NCI-H187 treated with DMSO at 0.1 percent for 48 hours (cell line): Measurements from ENCODE around the gene PACS1.

Source experiments
- DNase-seq: peaks from one replicate; lab custom pipeline; 2025; lab: John Stamatoyannopoulos, UW

Gene PACS1

GRCh38 chr11:66143264-66143566, 73.1 kb downstream of the PACS1 start:
- DNase-seq = no peak

- no peak for DNase-seq
These were observed 74.1 kb downstream of the PACS1 start for GRCh38 chr11:66143996-66144678.

DNA sequence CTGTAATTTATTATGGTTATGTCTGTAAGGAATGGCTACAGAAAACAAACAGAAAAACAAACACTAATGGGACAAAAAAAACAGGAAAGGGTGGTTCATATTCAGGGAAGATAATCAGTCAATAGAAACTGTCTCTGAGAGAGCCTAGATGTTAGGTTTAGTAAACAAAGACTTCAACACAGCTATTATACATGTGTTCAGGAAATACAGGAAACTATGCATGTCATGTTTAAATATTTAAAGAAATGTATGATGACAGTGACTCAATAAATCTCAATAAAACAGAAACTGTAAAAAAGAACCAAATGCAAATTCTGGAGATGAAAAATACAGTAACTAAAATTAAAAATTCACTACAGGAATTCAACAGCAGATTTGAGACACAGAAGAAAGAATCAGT, 76.0 kb downstream of the PACS1 start:
- no peak for DNase-seq

DNA sequence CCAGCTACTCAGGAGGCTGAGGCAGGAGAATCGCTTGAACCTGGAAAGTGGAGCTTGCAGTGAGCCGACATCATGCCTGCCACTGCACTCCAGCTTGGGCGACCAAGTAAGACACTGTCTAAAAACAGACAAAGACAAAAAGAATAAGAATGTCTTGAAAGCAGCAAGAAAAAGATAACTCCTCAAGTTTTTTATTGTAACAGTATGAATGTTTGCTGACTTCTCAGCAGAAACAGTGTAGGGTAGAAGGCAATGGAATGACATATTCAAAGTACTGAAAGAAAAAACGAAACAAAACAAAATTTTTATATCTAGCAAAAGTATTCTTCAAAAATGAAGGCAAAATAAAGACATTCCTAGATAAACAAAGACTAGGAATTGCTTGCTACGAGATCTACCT, 76.9 kb downstream of the PACS1 start:
- DNase-seq = no peak

GRCh38 chr11:66150140-66150539, 80.1 kb downstream of the PACS1 start:
- no peak for DNase-seq

DNA sequence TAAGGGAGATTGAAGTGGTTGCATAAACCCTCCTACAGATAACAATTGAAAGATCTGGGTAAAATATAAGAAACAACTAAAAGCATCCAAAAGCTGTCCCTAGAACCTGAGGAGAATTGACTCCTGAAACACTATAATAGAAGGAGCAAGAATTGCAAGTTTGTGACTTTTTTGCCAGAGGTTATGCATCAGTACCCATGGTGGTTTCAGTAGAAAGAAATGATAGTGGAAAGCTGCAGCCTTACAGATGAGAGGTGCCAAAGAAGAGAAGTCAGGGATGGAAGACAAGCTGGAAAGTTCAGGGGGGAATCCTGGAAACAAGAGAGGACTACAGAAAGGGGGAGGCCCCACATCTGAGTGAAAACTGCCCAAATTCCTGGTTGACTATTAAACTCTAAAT, 80.7 kb downstream of the PACS1 start:
- no peak for DNase-seq

DNA sequence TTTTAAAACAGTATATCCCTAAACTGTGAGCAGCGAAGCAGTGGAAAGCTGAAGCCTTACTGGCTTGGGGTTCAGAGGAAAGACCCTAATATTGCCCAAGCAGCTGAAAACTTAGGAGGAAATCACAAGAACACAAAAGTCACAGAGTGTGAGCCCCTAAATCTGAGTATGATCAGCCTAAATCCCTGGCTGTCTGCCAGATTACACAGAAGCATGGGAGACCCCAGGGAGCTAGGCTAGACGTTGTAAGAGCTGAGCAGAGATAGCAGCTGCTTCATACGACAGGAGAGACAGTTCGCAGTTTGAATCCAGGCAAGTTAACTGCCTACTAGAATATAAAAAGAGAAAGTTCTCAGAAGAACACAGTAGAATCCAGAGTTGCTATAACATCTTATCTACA, 81.2 kb downstream of the PACS1 start:
- no peak for DNase-seq

- no peak for DNase-seq
These were observed 84.0 kb downstream of the PACS1 start for GRCh38 chr11:66154109-66154508.

GRCh38 chr11:66155387-66156073, 85.5 kb downstream of the PACS1 start:
- no peak for DNase-seq

GRCh38 chr11:66157182-66157864, 87.3 kb downstream of the PACS1 start:
- DNase-seq = no peak

DNA sequence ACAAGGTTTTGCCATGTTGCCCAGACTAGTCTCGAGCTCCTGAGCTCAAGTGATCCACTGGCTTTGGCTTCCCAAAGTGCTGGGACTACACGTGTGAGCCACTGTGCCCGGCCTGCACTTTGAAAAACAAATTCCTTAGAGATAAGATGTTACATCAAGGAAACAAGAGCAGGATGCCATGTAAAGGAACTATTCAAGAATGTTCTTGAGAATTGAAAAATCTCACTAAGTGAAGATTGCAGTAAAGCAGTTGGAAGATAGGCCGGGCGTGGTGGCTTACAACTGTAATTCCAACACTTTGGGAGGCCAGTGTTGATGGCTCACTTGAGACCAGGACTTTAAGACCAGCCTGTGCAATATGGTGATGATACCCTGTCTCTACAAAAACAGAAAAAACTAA, 88.1 kb downstream of the PACS1 start:
- no peak for DNase-seq

DNA sequence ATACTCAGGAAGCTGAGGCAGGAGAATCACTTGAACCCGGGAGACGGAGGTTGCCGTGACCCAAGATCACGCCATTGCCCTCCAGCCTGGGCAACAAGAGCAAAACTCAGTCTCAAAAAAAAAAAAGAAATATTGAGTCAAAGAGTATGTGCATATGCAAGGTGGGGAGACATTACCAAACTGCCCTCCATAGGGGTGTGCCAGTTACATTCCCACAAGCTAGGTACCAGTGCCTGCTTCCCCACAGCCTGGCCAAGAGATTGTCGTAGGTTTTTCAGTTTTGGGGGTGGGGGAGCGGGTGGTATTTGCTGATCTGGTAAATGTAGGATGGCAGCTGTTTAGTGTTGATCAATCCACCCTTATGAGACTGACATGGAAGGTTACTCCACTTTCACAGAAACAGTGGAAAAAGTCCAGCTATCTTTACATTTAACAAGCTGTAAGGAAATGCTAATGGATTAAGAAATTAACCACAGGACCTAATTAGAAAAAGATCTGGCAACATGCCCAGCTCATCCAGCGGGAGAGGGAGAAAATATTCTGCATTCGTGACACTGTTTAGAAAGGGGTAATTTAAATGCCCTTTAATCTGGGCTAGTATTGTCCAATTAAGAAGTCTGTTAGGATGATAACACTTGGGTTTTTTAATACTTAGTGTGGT, 89.4 kb downstream of the PACS1 start:
- DNase-seq = no peak

DNA sequence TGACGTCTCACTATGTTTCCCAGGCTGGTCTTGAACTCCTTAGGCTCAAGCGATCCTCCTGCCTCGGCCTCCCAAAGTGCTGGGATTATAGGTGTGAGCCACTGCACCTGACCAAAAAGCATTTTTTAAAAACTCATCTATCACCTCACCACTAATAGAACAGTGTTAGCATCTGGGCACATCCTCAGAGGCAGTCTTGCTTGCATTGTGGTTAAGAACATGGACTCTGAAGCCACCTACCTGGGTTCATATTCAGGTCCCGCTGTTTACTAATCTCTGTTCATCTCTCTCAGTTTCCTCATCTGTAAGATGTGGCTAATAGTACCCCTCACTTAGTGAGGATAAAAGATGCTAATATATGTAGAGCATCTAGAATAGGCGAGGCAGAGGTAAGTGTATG, 90.6 kb downstream of the PACS1 start:
- DNase-seq = no peak

DNA sequence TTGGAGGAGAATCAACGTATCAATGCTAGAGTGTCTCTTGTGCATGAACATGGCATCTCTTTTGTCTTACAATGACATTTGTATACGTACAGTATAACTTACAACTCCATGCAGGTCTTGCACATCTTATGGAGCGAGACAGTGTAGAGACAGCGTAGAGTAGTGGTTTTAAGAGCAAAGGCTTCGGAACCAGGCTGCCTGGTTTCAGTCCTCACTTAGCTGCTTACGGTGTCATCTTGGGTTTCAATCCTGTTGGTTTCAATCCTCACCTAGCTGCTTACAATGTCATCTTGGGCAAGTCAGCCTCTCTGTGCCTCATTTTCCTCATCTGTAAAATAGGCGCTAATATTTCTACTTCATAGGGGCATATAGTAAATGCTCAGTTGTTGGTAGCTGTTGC, 98.2 kb downstream of the PACS1 start:
- DNase-seq = no peak

DNA sequence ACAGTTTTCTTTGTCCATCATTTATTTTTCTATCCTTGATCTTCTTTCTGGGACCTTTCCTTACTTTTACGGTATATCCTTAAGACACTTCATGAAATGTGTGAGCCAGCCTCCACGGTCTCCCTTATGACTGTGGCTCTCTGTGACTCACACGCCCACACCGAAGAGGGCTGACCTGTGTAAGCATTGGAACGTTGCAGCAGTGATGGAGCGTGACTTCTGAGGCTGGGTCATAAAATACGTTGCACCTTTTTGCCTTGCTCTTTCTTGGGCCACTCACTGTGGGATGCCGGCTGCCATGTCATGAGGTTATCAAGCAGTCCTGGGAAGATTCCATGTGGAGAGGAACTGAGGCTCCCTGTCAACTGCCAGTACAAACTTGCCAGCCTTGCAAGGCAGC, 102.1 kb downstream of the PACS1 start:
- no peak for DNase-seq

GRCh38 chr11:66176650-66177049, 106.6 kb downstream of the PACS1 start:
- DNase-seq = no peak

DNA sequence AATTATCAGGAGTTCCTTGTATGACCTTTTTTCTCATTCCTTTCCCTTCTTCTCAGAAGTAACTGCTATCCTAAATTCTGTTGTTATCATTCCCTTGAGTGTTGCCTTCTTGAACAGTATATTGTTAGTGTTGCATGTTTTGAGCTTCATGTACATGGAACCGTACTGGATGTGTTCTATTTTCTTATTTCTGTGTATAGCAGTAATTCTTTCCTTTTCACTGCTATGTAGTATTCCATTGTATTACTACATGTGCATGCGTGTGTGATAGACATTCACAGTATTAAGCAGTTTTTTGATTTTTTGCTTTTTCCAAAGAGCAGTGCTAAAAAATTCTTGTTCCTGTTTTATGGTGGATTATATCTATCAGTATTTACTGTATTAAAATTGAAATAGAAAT, 108.1 kb downstream of the PACS1 start:
- DNase-seq = no peak

DNA sequence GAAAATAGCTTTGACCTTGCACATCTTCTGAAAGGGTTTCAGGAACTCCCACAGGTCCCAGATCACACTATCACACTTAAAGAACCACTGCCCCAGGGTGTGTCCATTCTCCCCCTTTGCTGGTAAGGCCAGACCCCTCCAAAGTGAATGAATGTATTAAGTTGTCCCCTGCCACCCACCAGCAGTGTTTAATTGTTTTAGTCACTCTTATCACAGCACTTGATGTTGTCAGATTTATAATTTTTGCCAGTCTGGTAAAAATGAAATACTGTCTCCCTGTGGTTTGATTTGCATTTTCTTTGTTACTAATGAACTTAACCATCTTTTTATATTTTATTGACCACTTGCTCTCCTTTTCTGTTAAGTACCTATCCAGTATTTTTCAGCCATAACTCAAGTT, 108.8 kb downstream of the PACS1 start:
- DNase-seq = no peak

- DNase-seq = no peak
These were observed 111.7 kb downstream of the PACS1 start for GRCh38 chr11:66181632-66182315.

GRCh38 chr11:66183494-66184048, 113.5 kb downstream of the PACS1 start:
- DNase-seq = no peak

- no peak for DNase-seq
These were observed 114.7 kb downstream of the PACS1 start for GRCh38 chr11:66184728-66185127.

DNA sequence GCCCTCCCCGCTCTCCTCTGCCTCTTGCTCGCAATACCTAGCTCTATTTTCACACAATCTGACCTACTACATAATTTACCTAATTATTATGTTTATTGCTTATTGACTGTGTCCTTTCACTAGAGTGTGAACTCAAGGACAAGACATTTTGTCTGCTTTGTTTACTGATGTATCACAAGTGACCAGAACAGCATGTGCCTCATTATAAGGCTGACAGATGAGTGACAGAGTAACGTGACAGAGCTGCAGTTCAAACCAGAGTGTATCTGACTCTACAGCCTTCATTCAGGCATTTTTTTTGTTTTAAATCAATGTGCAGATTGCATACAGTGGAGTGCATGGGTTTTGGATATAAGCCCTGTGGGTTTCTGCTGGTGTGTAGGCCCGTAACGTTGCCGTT, 116.4 kb downstream of the PACS1 start:
- DNase-seq = no peak
